ENCODE results near the gene MAP1LC3B.
"Not testable (repeated sequence)": the region's sequence is repeated elsewhere in the genome, so short reads cannot be mapped to it uniquely, and the experiment has no call there.

Gene MAP1LC3B

DNA sequence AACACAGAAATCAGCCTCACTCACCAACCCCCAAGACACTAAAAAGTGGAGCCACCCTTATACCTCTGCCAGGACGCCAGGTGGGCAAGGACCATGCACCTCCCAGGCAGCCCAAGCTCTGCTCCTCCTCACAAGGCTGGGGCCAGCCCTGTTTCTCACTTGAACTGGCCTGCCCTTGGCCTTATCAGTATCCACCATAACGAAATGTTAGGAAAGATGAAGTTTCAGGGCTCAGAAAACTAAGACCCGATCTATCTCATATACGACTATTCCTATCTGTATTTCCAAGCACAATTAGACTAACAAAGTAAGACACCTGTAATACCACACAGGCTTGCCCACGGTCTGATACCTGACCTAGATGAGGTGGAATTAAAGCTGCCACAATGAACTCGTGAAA is 15.5 kb upstream of the MAP1LC3B start:
- Histone ChIP-seq H3K36me3 (ENCODE audit: low read length) (no peaks in the 10 kb centered on the region; the same call in 1 of the 2 replicates), H4K20me1 (ENCODE audit: low read depth, low read length) (no peaks in the 10 kb centered on the region), H3K27ac (ENCODE audit: low read depth, low read length) (no peak overlapping the region), H3K79me2 (ENCODE audit: insufficient read depth, low read length) (peaks cover 84% of the 10 kb centered on the region), H3K4me3 (ENCODE audit: insufficient read depth, low read length, poor library complexity, severe bottlenecking) (no peak overlapping the region), H3K27me3 (ENCODE audit: low read length) (no peaks in the 10 kb centered on the region), H2AFZ (ENCODE audit: low read depth, low read length, severe bottlenecking) (no peak overlapping the region), H3K9me2 (replicated peaks; ENCODE audit: insufficient read depth, low read length) (no peaks in the 10 kb centered on the region), H3F3A (ENCODE audit: insufficient read depth) (no peaks in the 10 kb centered on the region), H3K9me3 (ENCODE audit: insufficient read depth, low read length) (no peaks in the 10 kb centered on the region), H3K9ac (ENCODE audit: low read length) (no peak overlapping the region), H3K4me2 (ENCODE audit: low read depth, low read length, poor library complexity, severe bottlenecking) (no peak overlapping the region)
- TF ChIP-seq CTCF (IDR thresholded peaks at IDR 0.05; ENCODE audit: insufficient read depth, low read length, poor library complexity, severe bottlenecking) (no peak), EZH2phosphoT487 (conservative IDR thresholded peaks at IDR 0.05; ENCODE audit: low read length) (no peak)

DNA sequence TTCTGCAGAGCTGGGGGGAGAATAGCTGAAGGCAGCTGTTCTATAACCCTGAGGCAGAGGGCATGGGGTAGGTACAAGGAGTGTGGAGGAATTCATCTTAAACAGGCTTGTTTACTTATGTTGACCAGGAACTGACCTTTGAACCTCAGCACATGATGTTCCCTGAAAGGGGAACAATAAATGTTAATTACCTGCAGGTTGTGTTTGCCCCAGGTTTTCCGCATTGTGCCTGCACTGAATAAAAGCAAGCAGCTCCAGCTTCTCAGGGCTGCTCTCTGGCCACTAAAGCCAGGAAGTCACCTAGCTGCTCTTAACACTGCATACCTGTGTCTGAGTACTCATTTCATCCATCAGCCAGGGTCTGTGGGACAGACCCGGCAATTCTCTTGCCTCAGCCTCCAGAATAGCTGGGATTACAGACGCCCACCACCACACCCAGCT is 12.8 kb upstream of the MAP1LC3B start:
- not testable (repeated sequence) for H3K27me3 ChIP-seq (ENCODE audit: low read length); H3K4me3 ChIP-seq (ENCODE audit: insufficient read depth, low read length, poor library complexity, severe bottlenecking); H3K9ac ChIP-seq (ENCODE audit: low read length); H3F3A ChIP-seq (ENCODE audit: insufficient read depth); H4K20me1 ChIP-seq (ENCODE audit: low read depth, low read length); H2AFZ ChIP-seq (ENCODE audit: low read depth, low read length, severe bottlenecking); H3K9me3 ChIP-seq (ENCODE audit: insufficient read depth, low read length); H3K4me2 ChIP-seq (ENCODE audit: low read depth, low read length, poor library complexity, severe bottlenecking); H3K36me3 ChIP-seq (ENCODE audit: low read length); H3K9me2 ChIP-seq (replicated peaks; ENCODE audit: insufficient read depth, low read length); H3K27ac ChIP-seq (ENCODE audit: low read depth, low read length)
- peaks cover 80% of the 10 kb centered on the region for H3K79me2 ChIP-seq (ENCODE audit: insufficient read depth, low read length)

GRCh38 chr16:87380403-87380802 is 11.7 kb upstream of the MAP1LC3B start:
- Histone ChIP-seq H3K4me3 (ENCODE audit: insufficient read depth, low read length, poor library complexity, severe bottlenecking) (no peak overlapping the region), H3F3A (ENCODE audit: insufficient read depth) (no peaks in the 10 kb centered on the region), H2AFZ (ENCODE audit: low read depth, low read length, severe bottlenecking) (no peak overlapping the region), H3K79me2 (ENCODE audit: insufficient read depth, low read length) (peaks cover 71% of the 10 kb centered on the region), H3K27me3 (ENCODE audit: low read length) (no peaks in the 10 kb centered on the region), H4K20me1 (ENCODE audit: low read depth, low read length) (no peaks in the 10 kb centered on the region), H3K9me2 (replicated peaks; ENCODE audit: insufficient read depth, low read length) (no peaks in the 10 kb centered on the region), H3K4me2 (ENCODE audit: low read depth, low read length, poor library complexity, severe bottlenecking) (no peak overlapping the region), H3K9me3 (ENCODE audit: insufficient read depth, low read length) (no peaks in the 10 kb centered on the region), H3K36me3 (ENCODE audit: low read length) (no peaks in the 10 kb centered on the region; the same call in 1 of the 2 replicates), H3K27ac (ENCODE audit: low read depth, low read length) (no peak overlapping the region), H3K9ac (ENCODE audit: low read length) (no peak overlapping the region)
- no peak for TF ChIP-seq EZH2phosphoT487 (conservative IDR thresholded peaks at IDR 0.05; ENCODE audit: low read length)
- no peak for TF ChIP-seq CTCF (IDR thresholded peaks at IDR 0.05; ENCODE audit: insufficient read depth, low read length, poor library complexity, severe bottlenecking)

GRCh38 chr16:87380881-87381280 is 11.3 kb upstream of the MAP1LC3B start:
- TF ChIP-seq EZH2phosphoT487 (conservative IDR thresholded peaks at IDR 0.05; ENCODE audit: low read length) (no peak), CTCF (IDR thresholded peaks at IDR 0.05; ENCODE audit: insufficient read depth, low read length, poor library complexity, severe bottlenecking) (no peak)
- no peaks in the 10 kb centered on the region for H4K20me1 ChIP-seq (ENCODE audit: low read depth, low read length)
- no peak overlapping the region for H3K27ac ChIP-seq (ENCODE audit: low read depth, low read length)
- no peaks in the 10 kb centered on the region for H3K9me2 ChIP-seq (replicated peaks; ENCODE audit: insufficient read depth, low read length)
- no peak overlapping the region for H2AFZ ChIP-seq (ENCODE audit: low read depth, low read length, severe bottlenecking)
- H3K36me3 ChIP-seq (ENCODE audit: low read length) = no peaks in the 10 kb centered on the region; the same call in 1 of the 2 replicates
- no peaks in the 10 kb centered on the region for H3K9me3 ChIP-seq (ENCODE audit: insufficient read depth, low read length)
- no peak overlapping the region for H3K4me3 ChIP-seq (ENCODE audit: insufficient read depth, low read length, poor library complexity, severe bottlenecking)
- peak overlapping the region; percentile 32 for H3K4me2 ChIP-seq (ENCODE audit: low read depth, low read length, poor library complexity, severe bottlenecking)
- H3K79me2 ChIP-seq (ENCODE audit: insufficient read depth, low read length) = peaks cover 66% of the 10 kb centered on the region
- no peak overlapping the region for H3K9ac ChIP-seq (ENCODE audit: low read length)
- H3F3A ChIP-seq (ENCODE audit: insufficient read depth) = no peaks in the 10 kb centered on the region
- H3K27me3 ChIP-seq (ENCODE audit: low read length) = no peaks in the 10 kb centered on the region
